HG02973 (cell line): ENCODE measurements around the gene PSMD14.

ENCODE experiments used
- ATAC-seq: cut with Tn5 transposase; IDR thresholded peaks from one replicate; pipeline ENCODE4 v1.9.1; 2021; ENCODE audit warnings: moderate library complexity; ENCODE audit not compliant: unreplicated experiment

The PSMD14 gene

GRCh38 chr2:161438598-161438997 lies 130.4 kb downstream of the PSMD14 start:
- ATAC-seq, result no peak

DNA sequence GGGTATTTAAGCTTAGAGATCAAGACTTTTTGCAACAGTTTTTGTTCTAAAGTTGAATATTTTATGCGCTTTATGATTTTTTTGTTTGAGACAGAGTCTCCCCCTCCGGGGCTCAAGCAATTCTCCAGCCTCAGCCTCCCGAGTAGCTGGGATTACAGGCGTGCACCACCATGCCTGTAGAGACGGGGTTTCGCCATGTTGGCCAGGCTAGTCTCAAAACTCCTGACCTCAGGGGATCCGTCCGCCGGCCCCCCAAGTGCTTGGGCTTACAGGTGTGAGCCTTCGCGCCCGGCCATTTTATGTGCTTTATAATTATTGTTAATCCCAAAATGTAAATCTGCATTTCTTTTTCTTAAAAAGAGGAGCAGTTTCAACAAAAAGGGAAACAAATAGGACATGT lies 136.9 kb downstream of the PSMD14 start:
- ATAC-seq, result no peak

DNA sequence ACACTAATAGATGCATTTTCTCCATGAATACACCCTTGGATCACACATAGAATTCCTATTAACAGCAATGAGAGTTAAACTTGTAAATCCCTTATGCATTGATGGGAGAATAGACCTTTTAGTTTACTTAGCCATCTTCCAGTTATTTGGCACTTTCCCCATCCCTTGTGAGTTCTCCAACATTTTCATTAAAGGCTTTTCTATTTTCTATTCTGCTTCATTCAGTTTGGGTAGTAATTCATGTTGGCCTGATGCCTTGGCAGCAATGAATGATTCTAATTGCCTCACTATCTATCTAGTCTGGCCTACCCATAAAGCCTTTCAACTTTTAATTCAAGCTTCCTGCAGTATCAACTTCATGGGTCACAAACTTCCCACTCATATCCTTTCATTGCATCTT lies 140.2 kb downstream of the PSMD14 start:
- no peak for ATAC-seq
